Common myeloid progenitor, CD34-positive (primary cell): ENCODE results near the gene GTSE1.
A peak's percentile ranks its signal among the peaks of the same experiment; 100 is the strongest.

Experiments
- CTCF ChIA-PET: fragments of 350-600 bp; sonication (Branson Sonifier 250); formaldehyde crosslinking; loops from one replicate; lab custom pipeline; 2021; ENCODE audit warnings: antibody characterized with exemption; lab: Charles Lee
- POLR2A ChIA-PET: fragments of 350-600 bp; sonication (Branson Sonifier 250); formaldehyde crosslinking; loops from one replicate; lab custom pipeline; 2021; ENCODE audit warnings: antibody characterized with exemption; lab: Charles Lee
- DNase-seq, 3 donors: peaks; one replicate each; pipeline versions ENCODE4 v3.0.0 to v3.0.0-alpha.2; 2013
- H3K27ac ChIP-seq, 2 experiments: 1 replicate in 1 of 2; 2 replicates in 1 of 2; pipeline ENCODE4 v1.7.0; 2013; ENCODE audit warnings: inconsistent platforms in 2 of 2, low read length in 2 of 2, mild to moderate bottlenecking in 2 of 2, low read depth in 1 of 2, moderate library complexity in 1 of 2; ENCODE audit not compliant: severe bottlenecking in 2 of 2, insufficient read depth in 1 of 2, poor library complexity in 1 of 2
- H3K27me3 ChIP-seq, 5 experiments: replicated peaks in 2 of 5; 1 replicate in 3 of 5; 2 replicates in 2 of 5; pipeline versions ENCODE4 v1.6.1 to v1.7.0; 2013; ENCODE audit warnings: low read length in 4 of 5, mild to moderate bottlenecking in 2 of 5, moderate library complexity in 2 of 5, inconsistent platforms in 1 of 5; ENCODE audit not compliant: insufficient read depth in 5 of 5, control insufficient read depth in 4 of 5
- H3K36me3 ChIP-seq, 4 experiments: 1 replicate in 2 of 4; 2 replicates in 2 of 4; pipeline versions ENCODE4 v1.6.1 to v1.7.0; 2013; ENCODE audit warnings: low read length in 3 of 4, control low read depth in 1 of 4, mild to moderate bottlenecking in 1 of 4; ENCODE audit not compliant: control insufficient read depth in 4 of 4, insufficient read depth in 4 of 4
- H3K4me1 ChIP-seq, 4 experiments: 1 replicate in 3 of 4; 2 replicates in 1 of 4; pipeline versions ENCODE4 v1.6.1 to v1.7.1; 2013; ENCODE audit warnings: low read length in 3 of 4, mild to moderate bottlenecking in 3 of 4, control low read depth in 1 of 4, inconsistent platforms in 1 of 4, moderate library complexity in 1 of 4; ENCODE audit not compliant: control insufficient read depth in 4 of 4, insufficient read depth in 4 of 4; ENCODE audit errors: control extremely low read depth in 1 of 4
- H3K4me3 ChIP-seq, 7 experiments: 1 replicate in 4 of 7; 2 replicates in 3 of 7; pipeline versions ENCODE4 v1.5.1 to v1.7.0; 2013; ENCODE audit warnings: mild to moderate bottlenecking in 7 of 7, low read length in 6 of 7, moderate library complexity in 6 of 7, inconsistent platforms in 2 of 7, low read depth in 2 of 7, control low read depth in 1 of 7; ENCODE audit not compliant: insufficient read depth in 4 of 7, control insufficient read depth in 1 of 7; ENCODE audit errors: extremely low read depth in 1 of 7
- H3K9me3 ChIP-seq, 5 experiments: 1 replicate in 4 of 5; 2 replicates in 1 of 5; pipeline versions ENCODE4 v1.6.1 to v1.7.1; 2013; ENCODE audit warnings: low read length in 4 of 5, mild to moderate bottlenecking in 2 of 5, inconsistent platforms in 1 of 5, low read depth in 1 of 5, moderate library complexity in 1 of 5; ENCODE audit not compliant: control insufficient read depth in 4 of 5, insufficient read depth in 2 of 5; ENCODE audit errors: control extremely low read depth in 1 of 5
- WGBS: methylation state at CpG from one replicate; pipeline ENCODE4 v1.1.5; 2013; ENCODE audit not compliant: insufficient coverage; 5-methylcytosine and 5-hydroxymethylcytosine counted together

Gene GTSE1

GRCh38 chr22:46288846-46289243 lies 7.8 kb upstream of the GTSE1 start:
- Histone ChIP-seq H3K4me3 (peak overlapping the region in 3 of 7 experiments; percentile 21 to 60 (median 45)), H3K36me3 (peaks cover 6 to 48% (median 25%) of the 10 kb centered on the region in 4 experiments), H3K4me1 (peaks cover 3 to 54% (median 35%) of the 10 kb centered on the region in 4 experiments), H3K27ac (no peak overlapping the region), H3K9me3 (peaks cover 0 to 3% (median 0%) of the 10 kb centered on the region in 5 experiments), H3K27me3 (no peaks in the 10 kb centered on the region)
- ChIA-PET POLR2A (interaction anchor here (0.6 to 1.5 kb wide), 4 partner anchors 8 to 67 kb away, joined by 3 to 5 read pairs (median 4); partner anchors contain the start of genes CDPF1, GTSE1 and TTC38), CTCF (interaction anchor here (0.8 to 2.2 kb wide), 4 partner anchors 19 to 292 kb away, joined by 3 to 9 read pairs (median 4); partner anchors contain the start of gene CDPF1)
- DNase-seq = no peak
- 96% methylated on average over 7 of the region's 7 CpGs for WGBS

- H3K4me3 ChIP-seq = no peak overlapping the region
- peaks cover 3 to 43% (median 22%) of the 10 kb centered on the region in 4 experiments for H3K36me3 ChIP-seq
- ChIA-PET POLR2A (interaction anchor here (0.6 to 1.5 kb wide), 2 partner anchors 22 to 68 kb away, joined by 3 to 5 read pairs; partner anchors contain the start of gene TTC38), CTCF (interaction anchor here (0.8 to 2.2 kb wide), 4 partner anchors 20 to 167 kb away, joined by 3 to 9 read pairs (median 4); partner anchors contain the start of gene CDPF1)
- peaks cover 0 to 3% (median 0%) of the 10 kb centered on the region in 5 experiments for H3K9me3 ChIP-seq
- H3K4me1 ChIP-seq = peaks cover 3 to 57% (median 36%) of the 10 kb centered on the region in 4 experiments
- DNase-seq = no peak
- no peaks in the 10 kb centered on the region for H3K27me3 ChIP-seq
- WGBS = 97% methylated on average over 33 of the region's 33 CpGs
- H3K27ac ChIP-seq = no peak overlapping the region
These were observed 7.3 kb upstream of the GTSE1 start for GRCh38 chr22:46289244-46289891.

GRCh38 chr22:46290121-46290842 lies 6.4 kb upstream of the GTSE1 start:
- Histone ChIP-seq H3K4me1 (peaks cover 3 to 60% (median 39%) of the 10 kb centered on the region in 4 experiments), H3K4me3 (no peak overlapping the region), H3K36me3 (peaks cover 0 to 37% (median 16%) of the 10 kb centered on the region in 4 experiments), H3K27me3 (no peaks in the 10 kb centered on the region), H3K27ac (no peak overlapping the region), H3K9me3 (peaks cover 0 to 3% (median 0%) of the 10 kb centered on the region in 5 experiments)
- ChIA-PET CTCF (interaction anchor here (1.0 to 1.8 kb wide), 2 partner anchors 23 to 27 kb away, joined by 3 to 4 read pairs; partner anchors contain the start of gene PKDREJ), POLR2A (no interaction called here)
- WGBS = 95% methylated on average over 14 of the region's 17 CpGs
- no peak for DNase-seq

- Histone ChIP-seq H3K27ac (no peak overlapping the region), H3K27me3 (no peaks in the 10 kb centered on the region), H3K9me3 (peaks cover 0 to 3% (median 0%) of the 10 kb centered on the region in 5 experiments), H3K36me3 (peaks cover 0 to 33% (median 14%) of the 10 kb centered on the region in 4 experiments), H3K4me1 (peaks cover 3 to 69% (median 47%) of the 10 kb centered on the region in 4 experiments), H3K4me3 (no peak overlapping the region)
- DNase-seq = no peak
- POLR2A ChIA-PET = no interaction called here
- CTCF ChIA-PET = interaction anchor here (1.0 to 1.8 kb wide), 2 partner anchors 22 to 28 kb away, joined by 3 to 4 read pairs; partner anchors contain the start of gene PKDREJ
- WGBS = 99% methylated on average over 11 of the region's 23 CpGs
These were observed 5.6 kb upstream of the GTSE1 start for GRCh38 chr22:46290843-46291785.

GRCh38 chr22:46292173-46292572 lies 4.5 kb upstream of the GTSE1 start:
- CTCF ChIA-PET = no interaction called here
- Histone ChIP-seq H3K27ac (no peak overlapping the region), H3K4me1 (peaks cover 3 to 70% (median 51%) of the 10 kb centered on the region in 4 experiments), H3K27me3 (no peaks in the 10 kb centered on the region), H3K9me3 (peaks cover 0 to 3% (median 0%) of the 10 kb centered on the region in 5 experiments), H3K4me3 (no peak overlapping the region), H3K36me3 (peaks cover 0 to 25% (median 11%) of the 10 kb centered on the region in 4 experiments)
- DNase-seq = no peak
- 100% methylated on average over 3 of the region's 3 CpGs for WGBS
- POLR2A ChIA-PET = no interaction called here

GRCh38 chr22:46292732-46293131 lies 3.9 kb upstream of the GTSE1 start:
- Histone ChIP-seq H3K27ac (no peak overlapping the region), H3K27me3 (no peaks in the 10 kb centered on the region), H3K36me3 (peaks cover 0 to 22% (median 11%) of the 10 kb centered on the region in 4 experiments), H3K4me3 (no peak overlapping the region), H3K9me3 (peaks cover 0 to 3% (median 0%) of the 10 kb centered on the region in 5 experiments), H3K4me1 (peaks cover 4 to 70% (median 50%) of the 10 kb centered on the region in 4 experiments)
- CTCF ChIA-PET = no interaction called here
- 92% methylated on average over 14 of the region's 14 CpGs for WGBS
- POLR2A ChIA-PET = no interaction called here
- no peak for DNase-seq
